GM23248 (cell line): ENCODE data around the gene NAALADL2.

Experiments used
- EZH2 ChIP-seq: fragments of 200-600 bp; sonication (generic); IDR thresholded peaks from 2 replicates; pipeline ENCODE4 v1.6.1; 2018; ENCODE audit warnings: antibody characterized with exemption, mild to moderate bottlenecking; ENCODE audit not compliant: insufficient read depth, poor library complexity, severe bottlenecking
- EZH2phosphoT487 ChIP-seq: fragments of 200-600 bp; sonication (generic); IDR thresholded peaks from 2 replicates; pipeline ENCODE4 v1.6.1; 2018; ENCODE audit warnings: antibody characterized with exemption, moderate library complexity, mild to moderate bottlenecking, low read depth; ENCODE audit not compliant: insufficient read depth

DNA sequence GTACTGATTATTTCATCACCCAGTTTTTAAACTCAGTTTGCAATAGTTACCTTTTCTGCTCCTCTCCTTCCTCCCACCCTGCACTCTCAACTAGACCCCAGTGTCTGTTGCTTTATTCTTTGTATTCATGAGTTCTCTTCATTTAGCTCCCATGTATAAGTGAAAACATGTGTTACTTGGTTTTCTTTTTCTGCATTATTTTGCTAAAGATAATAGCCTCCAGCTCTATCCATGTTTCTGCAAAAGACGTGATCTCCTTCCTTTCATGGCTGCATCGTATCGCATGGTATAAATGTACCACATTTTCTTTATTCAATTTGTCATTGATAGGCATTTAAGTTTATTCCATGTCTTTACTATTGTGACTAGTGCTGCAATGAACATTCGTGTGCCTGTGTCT is 79.0 kb downstream of the NAALADL2 start:
- TF ChIP-seq EZH2 (no peak), EZH2phosphoT487 (no peak)
